HG03432 (cell line): ENCODE measurements around the gene GPT2.

Source experiments
- ATAC-seq: cut with Tn5 transposase; IDR thresholded peaks from one replicate; pipeline ENCODE4 v1.9.1; 2021; ENCODE audit warnings: mild to moderate bottlenecking, moderate library complexity; ENCODE audit not compliant: unreplicated experiment

Gene GPT2

DNA sequence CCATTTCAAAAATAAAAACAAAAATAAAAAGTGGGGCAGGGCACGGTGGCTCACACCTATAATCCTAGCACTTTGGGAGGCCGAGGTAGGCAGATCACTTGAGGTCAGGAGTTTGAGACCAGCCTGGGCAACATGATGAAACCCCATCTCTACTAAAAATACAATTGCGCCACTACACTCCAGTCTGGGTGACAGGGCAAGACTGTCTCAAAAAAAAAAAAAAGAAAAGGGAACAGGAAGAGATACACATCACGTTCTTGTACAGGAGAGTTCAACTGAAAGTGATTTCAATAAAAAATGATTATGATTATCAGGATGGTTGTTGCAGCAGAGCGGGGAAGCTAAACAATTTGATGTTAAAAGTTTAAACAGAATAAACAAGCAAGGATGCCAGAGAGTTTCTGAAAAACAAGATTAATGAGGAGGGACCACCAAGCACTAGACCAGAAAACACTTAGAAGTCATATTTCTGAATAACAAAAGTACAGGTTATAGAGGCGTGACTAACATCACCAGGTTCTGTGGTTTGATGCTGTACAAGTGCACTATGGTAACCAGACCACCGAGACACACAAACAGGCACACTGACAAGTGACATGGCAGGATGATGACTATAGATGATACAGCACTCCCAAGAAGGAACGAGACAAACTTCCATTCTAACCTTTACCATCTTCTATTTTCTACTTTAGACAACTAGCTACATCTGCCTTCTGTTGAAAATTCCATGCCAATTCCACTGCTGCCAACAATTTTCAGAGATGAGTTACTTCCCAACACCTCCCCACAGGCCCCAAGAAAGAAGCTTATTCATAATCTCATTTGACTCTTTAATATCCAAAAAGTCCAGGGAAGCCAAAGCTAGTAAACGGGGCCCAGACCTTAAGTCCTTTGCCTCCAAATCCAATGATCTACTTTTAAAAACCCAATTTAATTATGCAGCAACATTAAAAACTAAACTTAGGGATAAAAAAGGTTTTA is 77.5 kb downstream of the GPT2 start:
- ATAC-seq, result peak; percentile 53

DNA sequence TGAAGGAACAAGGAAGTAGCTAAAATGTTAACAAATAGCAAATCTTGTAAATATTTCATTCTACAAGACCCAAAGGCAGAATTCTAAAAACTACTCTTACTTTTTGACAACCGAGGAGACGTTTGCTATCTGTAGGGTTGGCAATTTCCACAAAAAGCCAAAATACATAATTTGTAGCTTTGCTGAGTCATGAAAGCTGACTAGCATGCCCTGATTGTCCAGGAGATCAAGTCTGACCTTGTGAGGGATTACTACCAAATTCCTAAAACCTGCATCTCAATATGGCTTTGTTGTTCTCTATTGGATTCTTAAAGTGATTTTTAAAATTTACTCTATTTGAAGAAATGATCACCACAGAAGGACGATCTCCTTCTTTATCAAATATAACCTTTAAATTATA is 78.5 kb downstream of the GPT2 start:
- no peak for ATAC-seq

DNA sequence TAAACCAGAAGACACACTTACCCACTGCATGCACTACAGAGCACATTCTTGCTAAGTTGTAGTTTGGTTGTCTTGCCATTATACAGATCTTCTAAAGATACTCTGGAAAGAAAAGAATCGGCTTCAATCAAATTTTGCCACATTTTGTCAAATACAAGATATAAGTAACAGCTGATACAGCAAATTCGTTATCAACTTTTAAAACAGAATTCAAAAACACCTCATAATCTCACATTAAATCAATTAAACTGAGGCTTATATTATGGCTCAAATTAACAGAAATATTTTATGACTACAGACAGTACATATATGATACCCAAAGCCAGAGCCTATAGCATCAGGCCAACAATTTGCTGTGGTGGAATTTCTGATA is 83.9 kb downstream of the GPT2 start:
- no peak for ATAC-seq

DNA sequence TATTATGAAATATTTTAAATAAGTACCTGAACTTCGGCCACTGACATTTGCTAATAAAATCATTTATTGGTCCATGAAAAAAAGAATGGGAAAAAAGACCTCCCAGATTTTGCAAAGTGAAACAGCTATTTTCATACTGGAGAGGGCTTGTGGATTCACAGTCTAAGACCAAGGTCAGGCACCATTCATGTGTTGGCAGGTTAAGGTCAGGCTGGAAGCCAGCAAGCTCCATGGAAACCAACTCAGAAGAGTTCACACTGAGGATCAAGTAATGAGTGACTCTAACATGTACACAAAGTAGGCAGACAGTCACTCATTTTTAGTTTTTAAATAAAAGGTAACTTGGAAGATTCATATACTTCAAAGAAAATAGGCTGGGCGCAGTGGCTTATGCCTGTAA is 85.9 kb downstream of the GPT2 start:
- ATAC-seq, result no peak

DNA sequence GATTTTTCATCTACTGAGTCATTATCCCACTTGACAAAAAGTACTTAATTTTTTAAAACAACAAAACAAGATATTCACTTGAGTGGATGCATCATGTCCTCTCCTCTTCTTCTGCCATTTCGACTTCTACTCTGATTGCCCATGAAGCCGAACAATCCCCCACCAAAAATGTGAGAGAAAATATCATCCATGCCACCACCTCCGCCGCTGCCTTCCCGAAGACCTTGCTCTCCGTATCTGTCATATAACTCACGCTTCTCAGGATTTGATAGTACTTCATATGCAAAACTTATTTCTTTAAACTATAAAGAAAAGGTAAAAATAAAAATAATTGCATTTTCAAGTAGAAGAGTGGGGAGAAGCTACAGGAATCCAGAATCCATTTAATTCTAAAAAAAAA is 87.1 kb downstream of the GPT2 start:
- ATAC-seq, result no peak

DNA sequence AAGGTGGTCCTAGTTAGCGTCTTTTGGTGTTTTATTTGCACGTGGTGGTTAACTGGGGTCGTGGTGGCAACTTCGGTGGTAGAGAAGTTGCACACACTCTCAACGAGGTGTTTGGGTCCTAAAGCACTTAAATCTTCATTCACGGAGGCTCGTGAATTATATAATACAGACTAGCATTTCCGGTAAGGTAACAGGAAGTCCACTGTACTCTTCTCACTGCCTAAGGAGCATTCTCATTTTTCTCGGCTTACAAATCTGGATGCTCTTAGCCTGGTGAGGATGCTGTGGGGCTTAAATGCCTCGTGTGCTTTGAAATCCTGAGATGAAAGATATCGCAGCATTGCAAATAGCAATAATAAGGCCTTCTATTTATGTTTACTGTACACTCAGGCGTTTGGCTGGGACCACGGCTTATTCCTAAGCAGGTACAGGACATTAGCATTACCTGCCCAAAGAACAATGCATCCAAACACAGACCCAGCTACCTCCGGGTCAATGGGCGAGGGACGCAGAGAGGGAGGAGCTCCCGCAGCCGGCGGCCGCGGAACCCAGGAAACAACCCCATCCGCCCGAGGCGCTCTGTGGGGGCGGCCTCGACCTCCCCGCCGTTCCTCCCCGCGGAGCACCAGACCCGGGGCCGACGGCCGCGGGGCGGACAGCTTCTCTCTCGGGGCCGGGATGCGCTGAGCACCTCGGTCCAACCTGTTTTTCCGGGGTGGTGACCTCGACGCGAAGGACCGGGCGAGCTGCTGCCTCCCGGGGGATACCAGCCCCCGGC is 88.5 kb downstream of the GPT2 start:
- peak; percentile 51 for ATAC-seq

DNA sequence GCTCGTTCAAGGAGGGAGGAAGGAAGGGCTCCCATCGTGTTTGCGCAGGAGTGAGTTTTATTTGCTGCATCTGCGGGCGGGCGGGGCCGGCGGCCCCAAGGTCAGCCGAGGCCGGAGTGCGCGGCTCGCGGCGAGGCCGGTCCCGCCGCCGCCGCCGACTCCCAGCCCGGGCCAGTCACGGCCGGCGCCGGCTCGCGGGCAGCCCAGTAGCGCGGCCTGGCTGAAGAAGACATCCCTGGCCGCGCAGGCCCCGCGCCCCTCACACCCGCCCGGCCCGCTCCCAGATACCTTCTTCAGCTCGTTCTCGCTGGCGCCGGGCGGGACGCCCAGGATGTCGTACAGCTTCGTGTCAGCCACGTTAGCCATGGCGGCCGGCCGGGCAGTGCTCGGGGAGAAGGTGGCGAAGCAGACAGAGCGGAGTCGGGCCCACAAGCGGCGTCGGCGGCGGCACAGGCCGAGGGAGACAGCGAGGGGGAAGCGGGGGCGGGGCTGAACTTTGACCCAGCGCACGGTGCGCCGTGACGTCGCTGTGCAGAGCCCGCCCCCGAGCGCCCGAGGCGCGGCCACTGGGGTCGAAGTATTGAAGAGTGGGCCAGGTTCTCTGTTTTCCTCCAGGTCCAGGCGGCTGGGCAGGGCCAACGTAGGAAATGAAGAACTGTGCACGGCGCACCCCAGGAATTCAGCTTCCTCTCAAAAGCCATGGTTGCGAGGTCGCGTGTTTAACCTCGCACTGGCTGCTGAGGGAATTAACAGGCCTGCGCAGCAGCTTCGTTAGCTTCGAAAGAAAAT is 89.2 kb downstream of the GPT2 start, which contains the start of gene DNAJA2:
Gene DNAJA2, minus strand, starts transcription at position 468 of the 789 bp plus-strand sequence. Its CDS starts 102 bp downstream, at position 366.
- ATAC-seq, result peak; percentile 90

DNA sequence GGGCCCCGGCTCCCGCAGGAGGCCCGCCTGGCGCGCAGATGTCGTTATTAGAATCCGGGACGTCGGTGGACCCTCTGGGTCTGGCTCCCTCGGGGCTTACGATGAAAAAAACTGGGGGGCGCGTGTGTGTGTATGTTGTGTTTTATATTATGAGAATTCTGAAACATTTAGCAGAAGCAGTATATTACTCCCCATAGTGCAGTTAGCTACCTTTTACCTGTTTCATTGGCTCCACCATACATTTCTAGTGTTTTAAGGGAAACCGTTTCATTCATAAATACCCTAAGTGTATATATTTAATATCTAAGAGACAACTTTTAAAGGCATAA is 89.8 kb downstream of the GPT2 start:
- ATAC-seq, result no peak

DNA sequence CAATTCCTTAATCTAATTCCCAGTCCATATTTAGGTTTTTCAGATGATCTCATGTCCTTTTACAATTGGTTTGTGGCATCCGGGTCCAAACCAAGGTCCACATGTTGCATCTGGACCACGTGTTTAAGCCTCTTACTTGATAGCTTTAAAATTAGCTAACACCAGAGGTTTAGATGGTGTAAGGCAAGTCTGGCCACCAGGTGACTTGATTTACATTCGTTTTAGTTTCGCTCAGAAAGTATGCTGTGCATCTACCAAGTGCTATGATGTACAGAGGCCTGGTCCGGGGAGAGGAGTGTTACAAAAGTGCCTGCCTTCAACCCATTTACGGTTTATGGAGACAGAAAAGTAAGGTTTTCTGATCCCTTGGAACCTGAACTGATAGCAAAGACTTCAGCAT is 90.2 kb downstream of the GPT2 start:
- ATAC-seq, result no peak

DNA sequence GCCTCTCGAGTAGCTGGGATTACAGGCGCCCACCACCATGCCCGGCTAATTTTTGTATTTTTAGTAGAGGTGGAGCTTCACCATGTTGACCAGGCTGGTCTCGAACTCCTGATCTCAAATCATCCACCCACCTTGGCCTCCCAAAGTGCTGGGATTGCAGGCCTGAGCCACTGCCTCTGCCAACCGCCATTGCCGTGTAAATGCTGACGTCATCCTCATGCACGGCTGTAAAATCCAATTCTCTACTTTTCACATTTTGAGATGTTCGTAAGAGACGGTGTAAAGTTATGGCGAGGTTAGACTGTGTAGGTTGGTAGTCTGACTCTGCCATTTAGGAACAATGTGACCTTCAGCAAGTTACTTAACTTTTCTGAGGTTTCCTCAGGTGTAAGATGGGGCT is 91.0 kb downstream of the GPT2 start:
- no peak for ATAC-seq

DNA sequence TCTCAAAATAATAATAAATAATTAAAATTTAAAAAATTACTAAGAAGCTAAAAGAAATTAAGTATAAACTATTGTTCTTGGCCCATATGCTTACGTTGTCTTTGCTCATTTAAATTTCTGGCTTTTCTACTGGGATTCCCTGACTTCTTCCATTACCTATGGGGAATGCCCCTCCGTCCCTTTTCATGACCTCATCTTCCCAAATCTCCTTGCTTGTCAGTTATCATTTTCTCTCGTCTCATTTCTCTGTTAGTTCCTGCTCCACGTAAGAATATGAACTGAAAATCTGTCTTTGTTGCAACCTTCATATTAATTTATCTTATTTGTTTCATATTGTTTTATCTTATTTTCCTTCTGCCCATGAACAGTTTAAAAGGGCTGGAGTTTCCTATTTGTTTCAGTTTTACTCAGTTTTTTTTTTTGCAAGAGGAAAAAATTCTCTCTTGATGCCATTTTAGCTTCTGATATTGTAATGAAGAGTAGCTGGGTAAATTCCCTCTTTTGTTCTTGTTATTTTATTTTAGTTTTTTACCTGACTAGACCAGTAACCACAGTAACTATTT is 91.8 kb downstream of the GPT2 start:
- no peak for ATAC-seq

DNA sequence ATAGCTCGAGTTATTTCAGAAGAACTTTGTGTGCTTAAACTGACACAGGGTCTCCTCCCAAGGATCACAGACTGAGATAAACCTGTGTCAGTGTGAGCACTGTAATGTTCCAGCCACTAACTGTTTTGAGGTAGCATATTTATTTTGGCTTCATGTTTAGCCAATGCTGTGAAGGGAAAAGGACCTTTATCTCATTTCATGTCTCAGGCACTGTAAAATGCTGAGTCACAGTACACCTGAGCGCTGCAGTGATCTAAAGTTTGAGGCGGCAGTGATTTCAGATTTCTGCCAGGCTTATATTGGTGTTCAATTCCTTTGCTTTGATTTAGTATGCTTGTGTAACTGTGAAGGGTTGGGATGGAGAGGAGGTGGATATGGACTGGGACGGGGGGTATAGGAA is 92.4 kb downstream of the GPT2 start:
- no peak for ATAC-seq
